Measurements from ENCODE around the gene DAB2. TPM values are rescaled to one million over a fixed set of nuclear protein-coding genes. Genes with fewer than 3 reads are reported as not detected.

The DAB2 gene
- total and polyA plus RNA-seq, 4 donors, result 29.6 to 112 (median 69.8) TPM

DNA sequence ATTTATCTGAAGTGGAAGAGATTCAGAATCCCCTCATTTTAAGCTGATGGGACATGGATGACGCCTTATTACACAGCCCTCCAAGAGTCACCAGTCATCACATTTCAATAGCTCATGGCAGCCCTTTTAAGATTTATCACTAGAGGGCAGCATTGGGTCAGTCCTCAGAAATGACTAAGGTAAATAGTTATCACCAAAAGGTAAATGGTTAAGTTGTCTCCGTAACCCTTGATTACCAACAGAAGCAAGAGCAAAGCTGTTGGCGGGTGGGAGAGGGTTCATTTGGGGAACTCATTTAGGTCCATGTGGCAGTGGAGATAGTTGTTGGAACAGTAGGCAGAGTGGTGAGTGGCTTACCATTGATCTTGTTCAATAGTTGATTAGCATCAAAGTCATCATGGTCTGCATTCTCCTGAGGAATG is 48.5 kb downstream of the DAB2 start:
- Histone ChIP-seq H3K4me1 (ENCODE audit: control insufficient read depth in 5 of 5, insufficient read depth in 5 of 5, low read length in 5 of 5) (peaks cover 0 to 38% (median 0%) of the 10 kb centered on the region in 5 donors), H3K9ac (ENCODE audit: insufficient read depth in 1 of 2, low read length in 2 of 2) (no peak overlapping the region), H3K27me3 (ENCODE audit: control insufficient read depth in 3 of 3, insufficient read depth in 3 of 3, low read length in 2 of 3) (no peaks in the 10 kb centered on the region), H3K36me3 (ENCODE audit: control insufficient read depth in 4 of 4, insufficient read depth in 4 of 4, low read length in 4 of 4) (peaks cover 2 to 38% (median 26%) of the 10 kb centered on the region in 4 donors), H3K9me3 (ENCODE audit: control insufficient read depth in 4 of 4, insufficient read depth in 3 of 4, low read length in 3 of 4) (no peaks in the 10 kb centered on the region), H3K27ac (ENCODE audit: low read depth in 1 of 2, low read length in 1 of 2) (no peak overlapping the region), H3K4me3 (no peak overlapping the region)
- 63 to 81% methylated on average over 3 of the region's 3 CpGs for WGBS, 2 donors
- ATAC-seq (ENCODE audit: insufficient read depth, low FRiP score), result peak; percentile 38
- peak; percentile 64 for TF ChIP-seq CTCF (IDR thresholded peaks at IDR 0.05; ENCODE audit: control extremely low read depth, extremely low read depth)
- peak; percentile 25 to 65 (median 65) for DNase-seq

GRCh38 chr5:39373791-39374190 is 51.0 kb downstream of the DAB2 start:
- H3K4me1 ChIP-seq (ENCODE audit: control insufficient read depth in 5 of 5, insufficient read depth in 5 of 5, low read length in 5 of 5), result peaks cover 0 to 18% (median 0%) of the 10 kb centered on the region in 5 donors
- no peak overlapping the region for H3K9ac ChIP-seq (ENCODE audit: insufficient read depth in 1 of 2, low read length in 2 of 2)

GRCh38 chr5:39371367-39371635 is 53.5 kb downstream of the DAB2 start:
- Histone ChIP-seq H3K27ac (ENCODE audit: low read depth in 1 of 2, low read length in 1 of 2) (no peak overlapping the region), H3K27me3 (ENCODE audit: control insufficient read depth in 3 of 3, insufficient read depth in 3 of 3, low read length in 2 of 3) (no peaks in the 10 kb centered on the region), H3K9ac (ENCODE audit: insufficient read depth in 1 of 2, low read length in 2 of 2) (no peak overlapping the region), H3K9me3 (ENCODE audit: control insufficient read depth in 4 of 4, insufficient read depth in 3 of 4, low read length in 3 of 4) (no peaks in the 10 kb centered on the region), H3K4me1 (ENCODE audit: control insufficient read depth in 5 of 5, insufficient read depth in 5 of 5, low read length in 5 of 5) (peaks cover 0 to 7% (median 0%) of the 10 kb centered on the region in 5 donors), H3K4me3 (no peak overlapping the region), H3K36me3 (ENCODE audit: control insufficient read depth in 4 of 4, insufficient read depth in 4 of 4, low read length in 4 of 4) (peaks cover 1 to 34% (median 18%) of the 10 kb centered on the region in 4 donors)
- 78% methylated on average over 3 of the region's 3 CpGs for WGBS, 2 donors
- DNase-seq, result no peak
- TF ChIP-seq CTCF (IDR thresholded peaks at IDR 0.05; ENCODE audit: control extremely low read depth, extremely low read depth), result no peak
- ATAC-seq (ENCODE audit: insufficient read depth, low FRiP score), result no peak

More at GRCh38 chr5:39373791-39374190, 51.0 kb downstream of the DAB2 start:
- WGBS, 2 donors, result 79 to 90% methylated on average over 2 of the region's 2 CpGs
- DNase-seq, result peak in 1 of 3 donors; percentile 49
- no peak overlapping the region for H3K4me3 ChIP-seq
- H3K27ac ChIP-seq (ENCODE audit: low read depth in 1 of 2, low read length in 1 of 2), result no peak overlapping the region
- no peaks in the 10 kb centered on the region for H3K27me3 ChIP-seq (ENCODE audit: control insufficient read depth in 3 of 3, insufficient read depth in 3 of 3, low read length in 2 of 3)
- H3K9me3 ChIP-seq (ENCODE audit: control insufficient read depth in 4 of 4, insufficient read depth in 3 of 4, low read length in 3 of 4), result no peaks in the 10 kb centered on the region
- ATAC-seq (ENCODE audit: insufficient read depth, low FRiP score), result no peak
- no peak for TF ChIP-seq CTCF (IDR thresholded peaks at IDR 0.05; ENCODE audit: control extremely low read depth, extremely low read depth)
- peaks cover 2 to 44% (median 25%) of the 10 kb centered on the region in 4 donors for H3K36me3 ChIP-seq (ENCODE audit: control insufficient read depth in 4 of 4, insufficient read depth in 4 of 4, low read length in 4 of 4)

Data from lung (tissue), 12 donors.